Uterus (tissue), 4 donors: ENCODE results near the gene GART. TPM values are rescaled to one million over a fixed set of nuclear protein-coding genes. Genes with fewer than 3 reads are reported as not detected.

ENCODE experiments used
- DNase-seq, 2 donors: peaks; one replicate each; pipeline ENCODE4 v3.0.0-alpha.2; 2019 to 2020
- H3K27ac ChIP-seq, 2 donors: fragments of 200-600 bp; sonication (generic); 1 replicate in 1 of 2; 2 replicates in 1 of 2; pipeline ENCODE4 v1.5.1; 2016 to 2018
- H3K27me3 ChIP-seq, 2 donors: fragments of 200-600 bp; sonication (generic); one replicate each; pipeline ENCODE4 v1.5.1; 2018 to 2019; ENCODE audit warnings: control low read depth in 1 of 2
- H3K36me3 ChIP-seq, 2 donors: fragments of 200-600 bp; sonication (generic); one replicate each; pipeline ENCODE4 v1.5.1; 2019; ENCODE audit warnings: control low read depth in 1 of 2
- H3K4me1 ChIP-seq, 2 donors: fragments of 200-600 bp; sonication (generic); one replicate each; pipeline ENCODE4 v1.5.1; 2018 to 2019; ENCODE audit warnings: control low read depth in 1 of 2
- H3K4me3 ChIP-seq, 2 donors: fragments of 200-600 bp; sonication (generic); 1 replicate in 1 of 2; 2 replicates in 1 of 2; pipeline ENCODE4 v1.5.1; 2018 to 2019; ENCODE audit warnings: mild to moderate bottlenecking in 1 of 2
- H3K9me3 ChIP-seq, 2 donors: fragments of 200-600 bp; sonication (generic); one replicate each; pipeline ENCODE4 v1.5.1; 2019; ENCODE audit warnings: control low read depth in 1 of 2
- POLR2A ChIP-seq, 2 donors: fragments of 450-650 bp; IDR thresholded peaks; one replicate each; pipeline ENCODE4 v1.6.1; 2016; ENCODE audit warnings: antibody characterized with exemption in 2 of 2, mild to moderate bottlenecking in 1 of 2, moderate library complexity in 1 of 2
- intact Hi-C: fragments of 100-400 bp; cut with DNase I; formaldehyde crosslinking; loops from one replicate; pipeline ENCODE4 v1.15.1; 2023; ENCODE audit warnings: low total_unique reads
- total RNA-seq, 4 donors: library from RNA; depleted of rRNA in 3 of 4; stranded (reverse); fragments of >200 nt in 3 of 4; gene quantifications; one replicate each; pipeline versions ENCODE4 v1.1.0 to v1.2.4, GENCODE V29; 2014 to 2023
- TF ChIP-seq, protein P1 (sequence below), 4 experiments: fragments of 200-600 bp in 2 of 4; fragments of 450-650 bp in 2 of 4; sonication (generic) in 2 of 4; IDR thresholded peaks; one replicate each; pipeline ENCODE4 v1.5.1; 2016 to 2019; ENCODE audit warnings: antibody characterized with exemption in 4 of 4, mild to moderate bottlenecking in 2 of 4, moderate library complexity in 1 of 4
- donor health status: DM: yes; HTN: yes; CAD: no.

The GART gene
- total RNA-seq, 4 donors from 2014 or later: 10.5 to 120 (median 36.6) TPM

DNA sequence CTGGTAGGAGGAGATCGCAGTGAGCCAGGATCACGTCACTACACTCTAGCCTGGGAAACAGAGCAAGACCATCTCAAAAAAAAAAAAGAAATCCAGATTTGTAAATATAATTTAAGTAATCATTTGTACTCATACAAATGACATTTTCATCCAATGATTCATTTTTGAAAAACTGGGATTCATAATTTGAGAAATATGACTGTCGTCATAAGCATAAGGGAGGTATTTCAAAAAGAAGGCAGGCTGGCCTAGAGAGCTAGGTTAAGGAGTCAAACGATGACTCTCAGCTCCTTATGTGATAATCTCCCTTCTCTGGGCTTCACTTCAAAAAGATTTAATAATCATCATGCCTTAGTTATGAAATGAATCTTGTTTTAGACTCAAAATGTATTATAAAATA, 2.3 kb downstream of the GART start:
- TF ChIP-seq POLR2A (IDR thresholded peaks at IDR 0.05): no peak
- TF ChIP-seq, protein P1, sequence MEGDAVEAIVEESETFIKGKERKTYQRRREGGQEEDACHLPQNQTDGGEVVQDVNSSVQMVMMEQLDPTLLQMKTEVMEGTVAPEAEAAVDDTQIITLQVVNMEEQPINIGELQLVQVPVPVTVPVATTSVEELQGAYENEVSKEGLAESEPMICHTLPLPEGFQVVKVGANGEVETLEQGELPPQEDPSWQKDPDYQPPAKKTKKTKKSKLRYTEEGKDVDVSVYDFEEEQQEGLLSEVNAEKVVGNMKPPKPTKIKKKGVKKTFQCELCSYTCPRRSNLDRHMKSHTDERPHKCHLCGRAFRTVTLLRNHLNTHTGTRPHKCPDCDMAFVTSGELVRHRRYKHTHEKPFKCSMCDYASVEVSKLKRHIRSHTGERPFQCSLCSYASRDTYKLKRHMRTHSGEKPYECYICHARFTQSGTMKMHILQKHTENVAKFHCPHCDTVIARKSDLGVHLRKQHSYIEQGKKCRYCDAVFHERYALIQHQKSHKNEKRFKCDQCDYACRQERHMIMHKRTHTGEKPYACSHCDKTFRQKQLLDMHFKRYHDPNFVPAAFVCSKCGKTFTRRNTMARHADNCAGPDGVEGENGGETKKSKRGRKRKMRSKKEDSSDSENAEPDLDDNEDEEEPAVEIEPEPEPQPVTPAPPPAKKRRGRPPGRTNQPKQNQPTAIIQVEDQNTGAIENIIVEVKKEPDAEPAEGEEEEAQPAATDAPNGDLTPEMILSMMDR (IDR thresholded peaks at IDR 0.05): no peak
- no peaks in the 10 kb centered on the region for H3K9me3 ChIP-seq
- H3K4me3 ChIP-seq: no peak overlapping the region
- H3K4me1 ChIP-seq: peaks cover 6 to 7% of the 10 kb centered on the region in 2 donors
- no peaks in the 10 kb centered on the region for H3K36me3 ChIP-seq
- DNase-seq: no peak
- H3K27me3 ChIP-seq: no peaks in the 10 kb centered on the region
- H3K27ac ChIP-seq: no peak overlapping the region
- intact Hi-C loops: no loop called here

- DNase-seq: no peak
- no peaks in the 10 kb centered on the region for H3K36me3 ChIP-seq
- TF ChIP-seq, protein P1 (IDR thresholded peaks at IDR 0.05): no peak
- TF ChIP-seq POLR2A (IDR thresholded peaks at IDR 0.05): no peak
These were observed 4.7 kb downstream of the GART start for GRCh38 chr21:33537212-33537611.

DNA sequence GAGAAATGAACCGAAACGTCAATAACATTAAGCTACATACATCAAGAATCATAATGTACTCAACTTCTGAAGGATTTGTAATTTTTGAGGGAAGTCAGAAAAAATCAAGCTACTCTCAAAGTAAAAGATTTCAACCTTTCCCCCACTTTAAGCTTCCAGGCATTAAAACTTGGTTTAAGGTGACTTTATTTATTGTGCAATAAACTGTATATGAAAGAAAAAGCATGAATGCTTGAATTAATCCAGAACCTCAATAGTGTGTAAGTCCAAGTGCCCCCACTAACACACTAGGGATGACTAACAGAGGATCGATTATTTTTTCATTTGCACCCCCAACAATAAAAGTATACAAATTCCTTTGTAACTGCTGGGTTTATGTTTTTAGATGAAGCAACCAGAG, 10.9 kb downstream of the GART start:
- no peak overlapping the region for H3K4me3 ChIP-seq
- no peaks in the 10 kb centered on the region for H3K9me3 ChIP-seq
- DNase-seq: no peak
- H3K27ac ChIP-seq: no peak overlapping the region
- H3K27me3 ChIP-seq: no peaks in the 10 kb centered on the region
- TF ChIP-seq, protein P1 (IDR thresholded peaks at IDR 0.05): no peak
- no peak for TF ChIP-seq POLR2A (IDR thresholded peaks at IDR 0.05)
- no peaks in the 10 kb centered on the region for H3K36me3 ChIP-seq
- intact Hi-C loops: no loop called here
- no peaks in the 10 kb centered on the region for H3K4me1 ChIP-seq

More at GRCh38 chr21:33537212-33537611, 4.7 kb downstream of the GART start:
- Histone ChIP-seq H3K4me3 (no peak overlapping the region), H3K27ac (no peak overlapping the region), H3K27me3 (no peaks in the 10 kb centered on the region), H3K4me1 (peaks cover 6 to 7% of the 10 kb centered on the region in 2 donors), H3K9me3 (no peaks in the 10 kb centered on the region)
- intact Hi-C loops: no loop called here

- H3K27me3 ChIP-seq: no peaks in the 10 kb centered on the region
- H3K36me3 ChIP-seq: no peaks in the 10 kb centered on the region
- H3K27ac ChIP-seq: no peak overlapping the region
- no peak for TF ChIP-seq POLR2A (IDR thresholded peaks at IDR 0.05)
- TF ChIP-seq, protein P1 (IDR thresholded peaks at IDR 0.05): no peak
- intact Hi-C loops: no loop called here
- no peak overlapping the region for H3K4me3 ChIP-seq
- H3K9me3 ChIP-seq: no peaks in the 10 kb centered on the region
- H3K4me1 ChIP-seq: no peaks in the 10 kb centered on the region
- no peak for DNase-seq
These were observed 19.0 kb downstream of the GART start for GRCh38 chr21:33522953-33523349.

DNA sequence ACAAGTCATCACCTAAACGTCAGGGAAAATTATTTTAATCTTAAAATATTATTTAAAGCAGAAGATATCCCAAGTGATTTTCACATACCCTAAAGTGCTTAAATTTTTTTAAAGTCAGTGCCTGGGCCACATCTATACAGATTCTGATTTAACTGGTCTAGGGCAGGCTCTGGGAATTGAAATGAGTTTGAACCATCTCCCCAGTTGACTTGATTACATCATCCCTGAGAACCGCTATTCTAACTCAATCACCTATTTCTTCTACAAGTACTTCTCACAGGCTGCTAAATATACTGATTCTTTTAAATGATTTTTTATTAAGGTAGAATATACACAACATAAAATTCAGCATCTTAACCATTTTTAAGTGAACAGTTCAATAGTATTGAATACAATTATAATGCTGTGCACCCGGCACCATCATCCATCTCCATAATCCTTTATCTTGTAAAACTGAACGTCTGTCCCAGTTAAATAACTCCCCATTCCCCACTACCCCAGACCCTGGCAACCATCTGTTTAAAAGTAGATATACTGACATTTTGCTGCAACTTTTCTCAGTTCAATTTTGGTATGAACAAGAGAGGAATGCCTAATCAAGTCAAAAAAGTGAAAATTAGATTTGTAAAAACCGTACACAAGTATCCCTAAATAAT, 19.5 kb downstream of the GART start:
- no peak for DNase-seq

More for the DNA sequence above, 19.5 kb downstream of the GART start:
- H3K27me3 ChIP-seq: no peaks in the 10 kb centered on the region
- H3K27ac ChIP-seq: no peak overlapping the region
- TF ChIP-seq, protein P1 (IDR thresholded peaks at IDR 0.05): no peak
- no peak for TF ChIP-seq POLR2A (IDR thresholded peaks at IDR 0.05)
- H3K4me3 ChIP-seq: no peak overlapping the region
- H3K9me3 ChIP-seq: no peaks in the 10 kb centered on the region
- no peaks in the 10 kb centered on the region for H3K4me1 ChIP-seq
- intact Hi-C loops: no loop called here
- H3K36me3 ChIP-seq: no peaks in the 10 kb centered on the region
